Immature natural killer cell (primary cell): ENCODE data around the gene MCUR1. TPM values are rescaled to one million over a fixed set of nuclear protein-coding genes. Genes with fewer than 3 reads are reported as not detected.
"Not testable (repeated sequence)": the region's sequence is repeated elsewhere in the genome, so short reads cannot be mapped to it uniquely, and the experiment has no call there.

ENCODE experiments used
- DNase-seq, 3 donors: peaks; one replicate each; pipeline ENCODE4 v3.0.0; 2022; ENCODE audit warnings: mixed read lengths in 1 of 3
- H3K27ac Mint-ChIP-seq, 6 donors: one replicate each; pipeline ENCODE4 v1.8.0; 2020; ENCODE audit warnings: mixed read lengths in 6 of 6, mild to moderate bottlenecking in 5 of 6, inconsistent platforms in 4 of 6, moderate library complexity in 3 of 6
- H3K27me3 Mint-ChIP-seq, 3 donors: one replicate each; pipeline ENCODE4 v1.8.0; 2020 to 2021; ENCODE audit warnings: low read depth in 3 of 3, mild to moderate bottlenecking in 3 of 3, mixed read lengths in 3 of 3, moderate library complexity in 3 of 3, inconsistent platforms in 1 of 3
- H3K36me3 Mint-ChIP-seq, 3 donors: one replicate each; pipeline ENCODE4 v1.8.0; 2020; ENCODE audit warnings: mixed read lengths in 3 of 3, inconsistent platforms in 2 of 3, mild to moderate bottlenecking in 2 of 3
- H3K4me1 Mint-ChIP-seq, 2 donors: one replicate each; pipeline ENCODE4 v1.8.0; 2020; ENCODE audit warnings: inconsistent platforms in 2 of 2, mild to moderate bottlenecking in 2 of 2, mixed read lengths in 2 of 2, moderate library complexity in 1 of 2
- H3K4me3 Mint-ChIP-seq, 5 donors: one replicate each; pipeline ENCODE4 v1.8.0; 2020; ENCODE audit warnings: mild to moderate bottlenecking in 5 of 5, mixed read lengths in 5 of 5, inconsistent platforms in 3 of 5, moderate library complexity in 3 of 5
- H3K9me3 Mint-ChIP-seq, 6 donors: one replicate each; pipeline ENCODE4 v1.8.0; 2020; ENCODE audit warnings: mild to moderate bottlenecking in 6 of 6, mixed read lengths in 6 of 6, inconsistent platforms in 4 of 6, moderate library complexity in 3 of 6
- polyA plus RNA-seq, 3 donors: library from polyadenylated mRNA; unstranded; fragments of 300-500 nt; fragmentation: Illumina TruSeq; gene quantifications; one replicate each; pipeline ENCODE4 v1.2.3, GENCODE V29; 2021

Gene MCUR1
- polyA plus RNA-seq, 3 donors from 2014 or later, result 7.2 to 13.2 (median 9.7) TPM

DNA sequence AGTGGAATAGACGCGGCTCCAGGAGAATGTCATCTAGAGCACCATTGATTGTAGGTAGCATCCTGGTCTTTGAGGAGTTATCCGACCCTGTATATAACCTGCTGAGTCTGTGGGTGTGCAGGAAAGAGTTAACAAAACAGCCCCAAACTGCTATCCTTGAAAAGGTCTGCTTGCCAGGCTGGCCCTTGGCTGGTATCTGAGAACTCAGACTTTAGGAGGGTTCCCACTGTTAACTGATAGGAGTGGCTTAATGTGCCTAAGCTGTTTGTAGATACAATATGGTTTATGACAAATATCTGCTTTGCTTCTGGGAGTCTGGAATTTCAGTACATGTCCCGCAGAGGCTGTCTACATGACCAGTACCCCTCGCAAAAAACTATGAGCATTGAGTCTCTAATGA lies 27.6 kb upstream of the MCUR1 start:
- peaks cover 0 to 2% (median 2%) of the 10 kb centered on the region in 3 donors for H3K27me3 Mint-ChIP-seq
- no peaks in the 10 kb centered on the region for H3K36me3 Mint-ChIP-seq
- no peak overlapping the region for H3K4me3 Mint-ChIP-seq
- H3K4me1 Mint-ChIP-seq, result no peaks in the 10 kb centered on the region
- no peak for DNase-seq
- H3K9me3 Mint-ChIP-seq, result no peaks in the 10 kb centered on the region
- H3K27ac Mint-ChIP-seq, result no peak overlapping the region

DNA sequence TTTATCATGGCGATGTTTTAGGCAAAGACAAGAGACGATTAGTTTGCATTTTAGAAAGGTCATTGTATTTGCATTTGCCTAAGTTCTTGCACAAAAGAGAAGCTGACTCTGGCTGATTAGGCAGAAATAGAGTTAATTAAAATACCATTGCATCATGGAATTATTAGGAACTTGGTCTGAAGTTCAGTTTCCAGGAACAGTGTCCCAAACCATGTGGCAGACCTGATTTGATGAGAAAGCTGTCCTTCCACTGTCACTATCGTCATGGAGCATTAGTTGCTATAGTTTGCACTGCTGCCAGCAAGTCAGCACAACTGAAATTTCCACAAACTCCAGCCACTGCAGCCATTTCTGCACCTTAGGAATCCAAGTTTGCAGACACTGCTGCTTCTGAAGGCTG lies 24.3 kb upstream of the MCUR1 start:
- Mint-ChIP-seq H3K9me3 (peaks cover 0 to 1% (median 0%) of the 10 kb centered on the region in 6 donors), H3K27ac (no peak overlapping the region), H3K4me1 (no peaks in the 10 kb centered on the region), H3K4me3 (no peak overlapping the region), H3K36me3 (no peaks in the 10 kb centered on the region), H3K27me3 (peaks cover 0 to 7% (median 3%) of the 10 kb centered on the region in 3 donors)
- DNase-seq, result no peak

DNA sequence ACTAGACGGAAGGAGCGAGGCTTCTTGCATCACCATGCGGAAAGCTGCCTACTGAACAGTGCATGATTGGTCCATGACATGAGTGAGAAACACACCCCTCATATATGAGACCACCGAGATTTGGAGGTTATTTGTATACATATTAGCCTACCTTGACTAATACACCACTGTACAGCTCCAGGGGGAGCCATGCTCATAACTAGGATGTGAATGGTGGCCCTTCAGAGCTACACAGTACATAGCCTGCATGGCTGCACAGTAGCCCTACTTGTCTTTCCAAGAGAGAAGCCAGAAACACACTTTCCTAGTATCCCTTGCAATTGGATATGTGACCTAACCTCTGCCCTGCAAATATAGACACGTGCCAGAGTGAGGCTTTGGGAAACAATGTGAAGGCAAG lies 21.8 kb upstream of the MCUR1 start:
- Mint-ChIP-seq H3K27ac (no peak overlapping the region), H3K9me3 (peaks cover 0 to 1% (median 0%) of the 10 kb centered on the region in 6 donors), H3K27me3 (peaks cover 2 to 7% (median 2%) of the 10 kb centered on the region in 3 donors), H3K4me1 (no peaks in the 10 kb centered on the region), H3K36me3 (no peaks in the 10 kb centered on the region), H3K4me3 (no peak overlapping the region)
- no peak for DNase-seq

GRCh38 chr6:13834790-13835189 lies 20.4 kb upstream of the MCUR1 start:
- DNase-seq, result no peak
- Mint-ChIP-seq H3K27ac (no peak overlapping the region), H3K27me3 (peaks cover 2 to 7% (median 2%) of the 10 kb centered on the region in 3 donors), H3K4me1 (no peaks in the 10 kb centered on the region), H3K4me3 (no peak overlapping the region), H3K36me3 (no peaks in the 10 kb centered on the region), H3K9me3 (peaks cover 0 to 3% (median 0%) of the 10 kb centered on the region in 6 donors)

GRCh38 chr6:13834018-13834417 lies 19.7 kb upstream of the MCUR1 start:
- not testable (repeated sequence) for H3K4me3 Mint-ChIP-seq, DNase-seq, H3K27me3 Mint-ChIP-seq, H3K4me1 Mint-ChIP-seq, H3K9me3 Mint-ChIP-seq, H3K27ac Mint-ChIP-seq, H3K36me3 Mint-ChIP-seq

GRCh38 chr6:13832778-13833177 lies 18.4 kb upstream of the MCUR1 start:
- Mint-ChIP-seq H3K36me3 (no peaks in the 10 kb centered on the region), H3K27ac (no peak overlapping the region), H3K4me3 (no peak overlapping the region), H3K9me3 (peaks cover 0 to 3% (median 0%) of the 10 kb centered on the region in 6 donors), H3K4me1 (no peaks in the 10 kb centered on the region), H3K27me3 (peaks cover 2 to 7% (median 2%) of the 10 kb centered on the region in 3 donors)
- no peak for DNase-seq

DNA sequence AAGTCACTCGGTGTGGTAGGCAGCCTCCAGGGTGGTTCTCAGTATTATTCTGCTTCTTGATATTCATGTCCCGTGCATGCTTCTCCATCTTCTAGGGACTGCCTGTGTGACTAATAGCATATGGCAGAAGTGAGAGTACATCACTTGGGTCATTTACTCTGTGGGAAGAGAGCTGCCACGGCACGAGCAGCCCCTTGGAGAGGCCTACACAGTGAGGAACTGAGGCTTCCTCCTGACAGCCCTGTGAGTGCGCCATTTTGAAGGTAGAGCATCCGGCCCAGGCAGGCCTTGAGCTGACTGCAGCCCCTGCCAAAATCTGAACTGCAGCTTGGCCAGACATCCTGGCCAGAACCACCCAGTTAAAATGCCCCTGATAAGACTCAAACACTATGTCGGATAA lies 17.3 kb upstream of the MCUR1 start:
- H3K27me3 Mint-ChIP-seq, result peaks cover 2 to 5% (median 2%) of the 10 kb centered on the region in 3 donors
- H3K27ac Mint-ChIP-seq, result no peak overlapping the region
- no peaks in the 10 kb centered on the region for H3K4me1 Mint-ChIP-seq
- no peak for DNase-seq
- H3K9me3 Mint-ChIP-seq, result peaks cover 0 to 3% (median 0%) of the 10 kb centered on the region in 6 donors
- H3K36me3 Mint-ChIP-seq, result no peaks in the 10 kb centered on the region
- H3K4me3 Mint-ChIP-seq, result no peak overlapping the region

DNA sequence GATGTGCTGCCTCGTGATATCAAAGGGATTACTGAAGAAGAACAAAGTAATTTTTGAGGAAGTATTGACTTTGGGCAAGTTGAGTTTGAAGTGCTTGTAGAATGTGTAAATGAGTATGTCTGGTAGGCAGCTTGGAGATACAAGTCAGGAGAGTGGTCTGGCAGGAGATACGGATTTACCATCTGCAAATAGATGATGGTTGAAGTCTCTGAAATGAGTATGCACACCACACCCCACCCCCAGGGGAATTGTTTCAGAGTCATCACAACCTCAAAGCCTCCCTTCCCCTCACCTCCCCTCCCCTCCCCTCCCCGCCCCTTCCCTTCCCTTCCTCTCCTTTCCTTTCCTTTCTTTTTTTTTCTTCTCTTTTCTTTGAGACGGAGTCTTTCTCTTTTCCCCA lies 16.4 kb upstream of the MCUR1 start:
- Mint-ChIP-seq H3K9me3 (peaks cover 0 to 3% (median 0%) of the 10 kb centered on the region in 6 donors), H3K4me1 (no peaks in the 10 kb centered on the region), H3K27me3 (peaks cover 2 to 5% (median 2%) of the 10 kb centered on the region in 3 donors), H3K4me3 (no peak overlapping the region), H3K36me3 (no peaks in the 10 kb centered on the region), H3K27ac (no peak overlapping the region)
- DNase-seq, result no peak

DNA sequence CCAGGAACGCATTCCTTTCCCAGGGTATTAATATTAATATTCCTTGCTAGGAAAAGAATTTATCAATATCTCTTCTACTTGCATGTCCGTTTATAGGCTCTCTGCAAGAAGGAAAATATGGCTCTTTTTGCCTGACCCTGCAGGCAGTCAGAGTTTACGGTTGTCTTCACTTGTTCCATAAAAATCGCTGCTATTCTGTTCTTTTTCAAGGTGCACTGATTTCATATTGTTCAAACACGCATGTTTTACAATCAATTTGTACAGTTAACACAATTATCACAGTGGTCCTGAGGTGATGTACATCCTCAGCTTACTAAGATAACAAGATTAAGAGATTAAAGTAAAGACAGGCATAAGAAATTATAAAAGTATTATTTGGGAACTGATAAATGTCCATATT lies 15.1 kb upstream of the MCUR1 start:
- H3K9me3 Mint-ChIP-seq, H3K4me1 Mint-ChIP-seq, DNase-seq, H3K27ac Mint-ChIP-seq, H3K4me3 Mint-ChIP-seq, H3K27me3 Mint-ChIP-seq, H3K36me3 Mint-ChIP-seq: not testable (repeated sequence)

DNA sequence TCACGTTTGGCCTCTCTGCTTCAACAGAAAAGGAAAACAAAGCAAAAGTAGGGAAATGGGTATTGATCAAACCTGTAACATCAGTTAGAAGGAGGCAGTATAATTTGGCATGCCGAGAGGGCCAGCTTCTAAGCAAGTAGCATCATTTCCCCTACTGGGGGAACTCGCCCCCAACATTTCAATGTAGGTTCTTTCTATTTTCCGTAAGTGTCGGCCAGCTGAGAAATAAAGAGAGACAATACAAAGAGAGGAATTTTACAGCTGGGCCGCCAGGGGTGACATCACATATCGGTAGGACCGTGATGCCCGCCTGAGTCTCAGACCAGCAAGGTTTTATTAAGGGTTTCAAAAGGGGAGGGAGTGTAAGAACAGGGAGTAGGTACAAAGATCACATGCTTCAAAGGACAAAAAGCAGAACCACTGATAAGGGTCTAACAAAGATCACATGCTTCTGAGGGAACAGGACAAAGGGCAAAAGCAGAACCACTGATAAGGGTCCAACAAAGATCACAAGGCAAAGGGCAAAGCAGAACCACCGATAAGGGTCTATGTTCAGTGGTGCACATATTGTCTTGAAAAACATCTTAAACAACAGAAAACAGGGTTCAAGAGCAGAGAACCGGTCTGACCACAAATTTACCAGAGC lies 14.4 kb upstream of the MCUR1 start:
- not testable (repeated sequence) for H3K36me3 Mint-ChIP-seq, H3K9me3 Mint-ChIP-seq, H3K4me1 Mint-ChIP-seq, H3K27ac Mint-ChIP-seq, DNase-seq, H3K27me3 Mint-ChIP-seq, H3K4me3 Mint-ChIP-seq

DNA sequence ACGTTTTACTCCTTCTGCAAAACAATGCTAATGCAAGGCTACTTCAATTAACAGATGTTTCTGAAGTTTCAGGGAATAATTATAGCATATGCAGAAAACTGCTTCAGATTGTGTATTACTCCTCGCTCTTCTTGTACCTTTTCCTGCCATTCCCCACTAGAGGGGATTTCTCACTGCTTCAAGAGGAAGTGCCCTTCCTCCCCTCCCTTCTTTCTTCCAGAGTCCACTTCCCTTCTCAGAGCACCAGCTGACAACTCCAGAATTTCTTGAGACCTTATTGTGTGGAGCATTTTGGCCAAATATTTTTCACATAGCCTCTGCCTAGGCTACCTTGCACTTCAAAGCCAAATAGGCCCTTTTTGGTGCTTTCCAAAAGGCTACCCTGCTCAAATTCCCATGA lies 12.7 kb upstream of the MCUR1 start:
- Mint-ChIP-seq H3K4me1 (no peaks in the 10 kb centered on the region), H3K27ac (no peak overlapping the region), H3K27me3 (peaks cover 0 to 2% (median 0%) of the 10 kb centered on the region in 3 donors), H3K4me3 (no peak overlapping the region), H3K9me3 (peaks cover 0 to 1% (median 0%) of the 10 kb centered on the region in 6 donors), H3K36me3 (no peaks in the 10 kb centered on the region)
- DNase-seq, result no peak

DNA sequence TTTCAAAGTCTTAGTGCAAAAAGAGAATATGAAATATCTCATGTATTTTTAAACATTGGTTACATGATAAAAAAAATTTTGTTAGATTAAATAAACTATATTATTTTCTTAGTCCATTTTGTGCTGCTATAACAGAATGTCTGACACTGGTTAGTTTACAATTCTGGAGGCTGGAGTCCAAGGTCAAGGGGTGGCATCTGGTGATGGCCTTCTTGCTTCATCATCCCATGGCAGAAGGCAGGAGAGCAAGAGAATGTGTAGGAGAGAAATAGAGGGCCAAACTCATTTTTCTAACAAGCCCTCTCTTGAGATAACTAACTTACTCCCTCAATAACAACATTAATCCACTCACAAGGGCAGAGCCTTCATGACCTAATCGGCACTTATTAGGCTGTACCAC lies 11.5 kb upstream of the MCUR1 start:
- H3K4me3 Mint-ChIP-seq, result no peak overlapping the region
- H3K27me3 Mint-ChIP-seq, result no peaks in the 10 kb centered on the region
- no peak overlapping the region for H3K27ac Mint-ChIP-seq
- no peak for DNase-seq
- H3K9me3 Mint-ChIP-seq, result peaks cover 0 to 1% (median 0%) of the 10 kb centered on the region in 6 donors
- no peaks in the 10 kb centered on the region for H3K4me1 Mint-ChIP-seq
- no peaks in the 10 kb centered on the region for H3K36me3 Mint-ChIP-seq

GRCh38 chr6:13818341-13818740 lies 4.0 kb upstream of the MCUR1 start:
- H3K4me1 Mint-ChIP-seq, result peaks cover 8 to 10% of the 10 kb centered on the region in 2 donors
- H3K27ac Mint-ChIP-seq, result no peak overlapping the region
- no peak for DNase-seq
- H3K4me3 Mint-ChIP-seq, result no peak overlapping the region
- H3K36me3 Mint-ChIP-seq, result no peaks in the 10 kb centered on the region
- peaks cover 3 to 10% (median 7%) of the 10 kb centered on the region in 3 donors for H3K27me3 Mint-ChIP-seq
- no peaks in the 10 kb centered on the region for H3K9me3 Mint-ChIP-seq

GRCh38 chr6:13814938-13815575 lies 700 bp upstream of the MCUR1 start:
- peak in 2 of 3 donors; percentile 1 to 2 for DNase-seq
- Mint-ChIP-seq H3K36me3 (no peaks in the 10 kb centered on the region), H3K27me3 (peaks cover 3 to 8% (median 6%) of the 10 kb centered on the region in 3 donors), H3K27ac (peak overlapping the region; percentile 67 to 89 (median 82)), H3K9me3 (no peaks in the 10 kb centered on the region), H3K4me3 (peak overlapping the region; percentile 81 to 86 (median 84)), H3K4me1 (peaks cover 20 to 23% of the 10 kb centered on the region in 2 donors)
